SK-N-SH (cell line): ENCODE measurements around the gene KRT85.

Experiments
- CTCF ChIP-seq: fragments of 200-600 bp; sonication (generic); IDR thresholded peaks from 2 replicates; pipeline ENCODE4 v1.6.1; 2017; ENCODE audit warnings: antibody characterized with exemption, mild to moderate bottlenecking, moderate library complexity
- FOXJ3 ChIP-seq: sonication (generic); formaldehyde crosslinking; IDR thresholded peaks from 2 replicates; pipeline ENCODE4 v1.5.1; 2020; ENCODE audit warnings: mild to moderate bottlenecking, missing genetic modification reagents
- MXI1 ChIP-seq: IDR thresholded peaks from 2 replicates; pipeline ENCODE4 v1.6.1; 2012; ENCODE audit warnings: mild to moderate bottlenecking, low read depth, low read length, improper control_type of control experiment
- POLR2AphosphoS5 ChIP-seq: IDR thresholded peaks from 2 replicates; pipeline ENCODE4 v1.6.1; 2012; ENCODE audit warnings: low read depth, low read length
- TF ChIP-seq, protein P1 (sequence below): IDR thresholded peaks from 2 replicates; pipeline ENCODE4 v1.4.0; 2012; ENCODE audit warnings: low read depth

GRCh38 chr12:52346593-52346992 lies 20.7 kb downstream of the KRT85 start:
- no peak for TF ChIP-seq POLR2AphosphoS5
- TF ChIP-seq FOXJ3 (CRISPR knock-in tag): no peak
- no peak for TF ChIP-seq CTCF
- TF ChIP-seq, protein P1, sequence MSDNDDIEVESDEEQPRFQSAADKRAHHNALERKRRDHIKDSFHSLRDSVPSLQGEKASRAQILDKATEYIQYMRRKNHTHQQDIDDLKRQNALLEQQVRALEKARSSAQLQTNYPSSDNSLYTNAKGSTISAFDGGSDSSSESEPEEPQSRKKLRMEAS: no peak
- TF ChIP-seq MXI1: no peak
